GM12891 (cell line): ENCODE results near the gene PHACTR3.

Experiments used
- POLR2A ChIP-seq: IDR thresholded peaks from 2 replicates; pipeline ENCODE4 v1.6.1; 2011; ENCODE audit warnings: low read depth, low read length, control low read depth
- SPI1 ChIP-seq: IDR thresholded peaks from 2 replicates; pipeline ENCODE4 v1.6.1; 2011; ENCODE audit warnings: low read depth, low read length, control low read depth

DNA sequence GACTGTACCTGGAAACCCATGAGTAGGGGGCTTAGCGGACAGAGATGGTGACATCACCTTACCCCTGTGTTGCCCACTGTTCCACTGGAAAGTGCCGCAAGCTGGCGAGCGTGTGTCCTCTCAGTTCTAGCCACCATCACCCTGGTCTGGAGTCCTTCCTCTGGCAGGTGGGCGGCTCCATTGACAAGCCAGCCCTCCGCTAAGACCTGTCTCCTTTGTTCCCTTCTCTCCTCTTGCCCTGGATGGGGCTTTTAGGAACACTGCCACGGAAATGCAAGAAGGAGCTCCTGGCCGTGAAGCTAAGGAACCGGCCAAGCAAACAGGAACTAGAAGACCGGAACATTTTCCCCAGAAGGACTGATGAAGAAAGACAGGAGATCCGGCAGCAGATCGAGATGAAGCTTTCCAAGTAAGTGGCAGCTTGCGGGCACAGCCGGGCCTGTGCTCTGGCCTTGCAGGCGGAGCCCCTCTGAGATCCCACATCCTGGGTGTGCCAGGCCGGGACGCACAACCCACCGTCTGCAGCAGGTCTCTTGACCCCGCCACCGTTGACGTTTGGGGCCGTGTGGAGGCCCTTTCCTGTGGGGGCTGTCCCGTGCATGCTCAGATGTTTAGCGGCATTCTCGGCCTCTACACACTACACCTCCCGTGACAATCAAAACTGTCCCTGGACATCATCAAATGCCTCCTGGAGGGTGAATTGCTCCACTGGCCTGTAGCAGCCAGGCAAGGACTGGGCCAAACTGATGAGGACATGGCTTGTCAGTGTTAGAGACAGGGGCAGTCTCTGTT, 201.6 kb downstream of the PHACTR3 start:
- TF ChIP-seq POLR2A (no peak), SPI1 (no peak)
